DOHH2 (cell line): ENCODE measurements around the gene GTF2I.
"Not testable (repeated sequence)": the region's sequence is repeated elsewhere in the genome, so short reads cannot be mapped to it uniquely, and the experiment has no call there.

ENCODE experiments used
- EZH2phosphoT487 ChIP-seq: fragments of 200-600 bp; sonication (generic); IDR thresholded peaks from 2 replicates; pipeline ENCODE4 v1.6.1; 2017; ENCODE audit warnings: borderline replicate concordance, mild to moderate bottlenecking, antibody characterized with exemption, low read length, moderate library complexity, mixed read lengths
- TF ChIP-seq, protein P1 (sequence below): fragments of 200-600 bp; sonication (generic); IDR thresholded peaks from one replicate; pipeline ENCODE4 v1.5.1; 2014; ENCODE audit warnings: antibody characterized with exemption, mild to moderate bottlenecking, low read depth, low read length; ENCODE audit not compliant: poor library complexity, severe bottlenecking

DNA sequence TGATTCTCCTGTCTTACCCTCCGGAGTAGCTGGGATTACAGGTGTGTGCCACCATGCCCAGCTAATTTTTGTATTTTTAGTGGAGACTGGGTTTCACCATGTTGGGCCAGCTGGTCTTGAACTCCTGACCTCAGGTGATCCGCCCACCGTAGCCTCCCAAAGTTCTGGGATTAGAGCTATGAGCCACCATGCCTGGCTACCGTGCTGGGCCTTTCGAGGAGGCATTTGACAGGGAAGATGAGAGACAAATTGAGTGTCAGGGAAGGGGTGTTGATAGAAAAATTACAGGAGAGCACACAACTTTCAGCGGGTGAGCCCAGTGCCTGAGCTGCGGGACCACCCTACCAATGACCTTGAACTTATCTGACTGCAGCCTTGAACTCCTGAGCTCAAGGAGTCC is 112.5 kb downstream of the GTF2I start:
- TF ChIP-seq, protein P1, sequence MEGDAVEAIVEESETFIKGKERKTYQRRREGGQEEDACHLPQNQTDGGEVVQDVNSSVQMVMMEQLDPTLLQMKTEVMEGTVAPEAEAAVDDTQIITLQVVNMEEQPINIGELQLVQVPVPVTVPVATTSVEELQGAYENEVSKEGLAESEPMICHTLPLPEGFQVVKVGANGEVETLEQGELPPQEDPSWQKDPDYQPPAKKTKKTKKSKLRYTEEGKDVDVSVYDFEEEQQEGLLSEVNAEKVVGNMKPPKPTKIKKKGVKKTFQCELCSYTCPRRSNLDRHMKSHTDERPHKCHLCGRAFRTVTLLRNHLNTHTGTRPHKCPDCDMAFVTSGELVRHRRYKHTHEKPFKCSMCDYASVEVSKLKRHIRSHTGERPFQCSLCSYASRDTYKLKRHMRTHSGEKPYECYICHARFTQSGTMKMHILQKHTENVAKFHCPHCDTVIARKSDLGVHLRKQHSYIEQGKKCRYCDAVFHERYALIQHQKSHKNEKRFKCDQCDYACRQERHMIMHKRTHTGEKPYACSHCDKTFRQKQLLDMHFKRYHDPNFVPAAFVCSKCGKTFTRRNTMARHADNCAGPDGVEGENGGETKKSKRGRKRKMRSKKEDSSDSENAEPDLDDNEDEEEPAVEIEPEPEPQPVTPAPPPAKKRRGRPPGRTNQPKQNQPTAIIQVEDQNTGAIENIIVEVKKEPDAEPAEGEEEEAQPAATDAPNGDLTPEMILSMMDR, result not testable (repeated sequence)
- not testable (repeated sequence) for TF ChIP-seq EZH2phosphoT487
